CD4-positive, alpha-beta T cell (primary cell): ENCODE measurements around the gene PIP5K1C. TPM values are rescaled to one million over a fixed set of nuclear protein-coding genes. Genes with fewer than 3 reads are reported as not detected.

Experiments
- ATAC-seq: fragments of 200-7000 bp; cut with Tn5 transposase; one replicate; pipeline ENCODE4 v1.10.0; 2022; ENCODE audit warnings: mild to moderate bottlenecking; ENCODE audit not compliant: poor library complexity
- CTCF ChIA-PET: fragments of 350-600 bp; sonication (Branson Sonifier 250); formaldehyde crosslinking; loops from one replicate; lab custom pipeline; 2021; ENCODE audit warnings: antibody characterized with exemption, inconsistent platforms; lab: Charles Lee
- POLR2A ChIA-PET: fragments of 350-600 bp; sonication (Branson Sonifier 250); formaldehyde crosslinking; loops from one replicate; lab custom pipeline; 2021; ENCODE audit warnings: antibody characterized with exemption, inconsistent platforms; lab: Charles Lee
- DNase-seq, 14 experiments: peaks; one replicate each; pipeline ENCODE4 v3.0.0-alpha.2; 2013 to 2020; ENCODE audit warnings: mixed read lengths in 2 of 14
- H3K27ac ChIP-seq, 2 donors: one replicate each; pipeline versions ENCODE4 v1.5.1 to v1.7.0; 2013; ENCODE audit warnings: low read length in 2 of 2, low read depth in 1 of 2, mild to moderate bottlenecking in 1 of 2
- H3K27me3 ChIP-seq, 2 experiments: 1 replicate in 1 of 2; 2 replicates in 1 of 2; pipeline versions ENCODE4 v1.6.1 to v1.7.0; 2013; ENCODE audit warnings: low read length in 2 of 2, control low read depth in 1 of 2, mild to moderate bottlenecking in 1 of 2, moderate library complexity in 1 of 2; ENCODE audit not compliant: insufficient read depth in 2 of 2, control insufficient read depth in 1 of 2
- H3K36me3 ChIP-seq: one replicate; pipeline ENCODE4 v1.6.1; 2013; ENCODE audit warnings: low read length, control low read depth; ENCODE audit not compliant: insufficient read depth
- H3K4me1 ChIP-seq: one replicate; pipeline ENCODE4 v1.6.1; 2013; ENCODE audit warnings: low read length, control low read depth; ENCODE audit not compliant: insufficient read depth
- H3K4me3 ChIP-seq: one replicate; pipeline ENCODE4 v1.5.1; 2013; ENCODE audit warnings: mild to moderate bottlenecking, low read length, moderate library complexity
- H3K9me3 ChIP-seq, 2 experiments: 1 replicate in 1 of 2; 2 replicates in 1 of 2; pipeline versions ENCODE4 v1.6.1 to v1.7.0; 2013; ENCODE audit warnings: low read length in 2 of 2, mild to moderate bottlenecking in 2 of 2, control low read depth in 1 of 2, moderate library complexity in 1 of 2; ENCODE audit not compliant: control insufficient read depth in 1 of 2, insufficient read depth in 1 of 2
- H3K27ac Mint-ChIP-seq: one replicate; pipeline ENCODE4 v1.8.0; 2020; ENCODE audit warnings: mixed read lengths
- H3K27me3 Mint-ChIP-seq: one replicate; pipeline ENCODE4 v1.8.0; 2021; ENCODE audit warnings: mixed read lengths
- H3K36me3 Mint-ChIP-seq: one replicate; pipeline ENCODE4 v1.8.0; 2021; ENCODE audit warnings: low read depth, mixed read lengths
- H3K4me1 Mint-ChIP-seq: one replicate; pipeline ENCODE4 v1.8.0; 2021; ENCODE audit warnings: low read depth, mixed read lengths
- H3K4me3 Mint-ChIP-seq: one replicate; pipeline ENCODE4 v1.8.0; 2020; ENCODE audit warnings: mild to moderate bottlenecking, mixed read lengths
- H3K9me3 Mint-ChIP-seq: one replicate; pipeline ENCODE4 v1.8.0; 2020; ENCODE audit warnings: mixed read lengths
- CTCF ChIP-seq: fragments of 200-600 bp; IDR thresholded peaks from one replicate; pipeline ENCODE4 v1.8.0; 2022; ENCODE audit warnings: antibody characterized with exemption, mild to moderate bottlenecking
- intact Hi-C, 2 experiments: fragments of 100-400 bp; cut with DNase I in 1 of 2; cut with micrococcal nuclease in 1 of 2; formaldehyde crosslinking; loops; one replicate each; pipeline versions ENCODE4 v1.15.1 to v1.9.0; 2023 to 2025; cut with DNase I, micrococcal nuclease
- total RNA-seq, 174 experiments: library from RNA in 2 of 174; stranded (reverse) in 2 of 174; gene quantifications; one replicate each; pipeline ENCODE4 v1.2.3 and lab custom pipeline; 2021 to 2026

The PIP5K1C gene
- total RNA-seq, 2 experiments from 2014 or later = 14.7 to 15.5 TPM

DNA sequence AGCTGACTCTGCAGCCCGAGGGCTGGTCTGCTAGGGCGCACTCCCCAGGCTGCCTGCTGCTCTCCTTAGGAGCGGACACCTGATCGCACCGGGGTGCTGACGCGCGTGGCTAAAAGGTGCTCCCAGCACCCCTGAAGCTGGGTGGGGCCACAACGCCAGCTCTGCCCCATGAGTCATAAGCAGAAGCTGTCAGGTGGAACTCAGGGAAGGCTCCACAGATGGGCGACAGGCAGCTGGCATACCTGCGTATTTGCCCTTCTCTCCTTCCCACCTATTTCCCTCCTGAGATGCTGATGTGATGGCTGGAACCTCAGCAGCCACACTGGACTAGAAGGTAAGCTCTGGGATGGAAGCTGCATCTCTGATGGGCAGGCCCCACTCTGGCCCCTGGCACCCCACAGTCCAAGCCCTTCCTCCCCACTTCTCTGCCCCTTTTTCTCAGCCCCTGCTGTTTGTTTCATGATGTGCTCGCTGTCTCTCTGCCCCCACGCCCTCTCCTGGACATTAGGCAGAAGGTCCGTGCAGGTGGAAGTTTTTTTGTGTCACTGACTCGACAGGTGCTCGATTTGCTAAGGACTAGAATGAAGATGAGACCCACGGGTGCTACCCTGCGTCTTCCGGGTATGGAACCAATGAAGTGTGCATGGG is 43.4 kb downstream of the PIP5K1C start:
- DNase-seq (no peak), ATAC-seq (no peak)
- H3K4me3 ChIP-seq = no peak overlapping the region
- Mint-ChIP-seq H3K9me3 (no peaks in the 10 kb centered on the region), H3K27me3 (no peaks in the 10 kb centered on the region), H3K36me3 (peaks cover 28% of the 10 kb centered on the region), H3K4me3 (no peak overlapping the region), H3K4me1 (no peaks in the 10 kb centered on the region), H3K27ac (no peak overlapping the region)
- H3K4me1 ChIP-seq = no peaks in the 10 kb centered on the region
- ChIA-PET POLR2A (no interaction called here), CTCF (no interaction called here)
- no peaks in the 10 kb centered on the region for H3K27me3 ChIP-seq
- peaks cover 60% of the 10 kb centered on the region for H3K36me3 ChIP-seq
- H3K9me3 ChIP-seq = peaks cover 0 to 18% of the 10 kb centered on the region in 2 experiments
- no peak for TF ChIP-seq CTCF
- H3K27ac ChIP-seq = no peak overlapping the region
- intact Hi-C loops = no loop called here

GRCh38 chr19:3656073-3656746 is 44.1 kb downstream of the PIP5K1C start:
- POLR2A ChIA-PET = no interaction called here
- H3K27me3 ChIP-seq = no peaks in the 10 kb centered on the region
- H3K4me3 Mint-ChIP-seq = no peak overlapping the region
- no peaks in the 10 kb centered on the region for H3K4me1 ChIP-seq
- no peaks in the 10 kb centered on the region for H3K4me1 Mint-ChIP-seq
- no peaks in the 10 kb centered on the region for H3K9me3 Mint-ChIP-seq
- H3K27ac Mint-ChIP-seq = no peak overlapping the region
- DNase-seq (no peak), ATAC-seq (no peak)
- CTCF ChIA-PET = no interaction called here
- H3K27me3 Mint-ChIP-seq = no peaks in the 10 kb centered on the region
- H3K9me3 ChIP-seq = peaks cover 0 to 11% of the 10 kb centered on the region in 2 experiments
- H3K36me3 Mint-ChIP-seq = peaks cover 27% of the 10 kb centered on the region
- peaks cover 62% of the 10 kb centered on the region for H3K36me3 ChIP-seq
- intact Hi-C loops = no loop called here
- TF ChIP-seq CTCF = no peak
- H3K4me3 ChIP-seq = no peak overlapping the region
- no peak overlapping the region for H3K27ac ChIP-seq

DNA sequence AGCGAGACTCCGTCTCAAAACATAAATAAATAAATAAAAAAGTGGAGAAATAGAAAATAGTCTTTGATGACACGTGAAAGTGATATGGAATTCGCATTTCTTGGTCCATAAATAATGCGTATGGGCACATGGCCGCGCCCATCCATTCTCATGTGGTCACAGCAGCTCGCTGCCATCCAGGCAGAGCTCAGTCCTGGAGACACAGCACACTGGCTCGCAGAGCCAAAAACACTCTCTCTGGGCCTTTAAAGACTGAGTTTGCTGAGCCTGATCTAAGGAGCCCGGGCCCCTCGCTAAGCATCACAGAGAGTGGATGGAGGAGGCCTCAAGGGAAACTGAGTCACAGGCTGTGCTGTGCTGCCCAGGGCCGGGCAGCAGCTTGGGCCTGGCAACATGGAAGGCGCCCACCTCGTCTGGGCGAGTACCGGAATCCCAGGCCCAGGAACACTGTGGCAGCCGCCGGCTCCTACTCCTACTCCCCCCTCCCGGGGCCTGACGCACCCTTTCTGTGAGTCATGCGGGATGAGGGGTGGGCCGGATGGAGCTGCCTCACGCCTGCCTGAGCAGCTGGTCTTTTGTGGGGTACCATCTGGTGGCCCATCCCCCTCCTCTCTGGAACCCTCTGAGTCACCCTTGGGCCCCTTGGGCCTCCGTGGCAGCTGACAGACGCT is 44.7 kb downstream of the PIP5K1C start:
- Mint-ChIP-seq H3K27me3 (no peaks in the 10 kb centered on the region), H3K9me3 (no peaks in the 10 kb centered on the region), H3K4me3 (no peak overlapping the region), H3K4me1 (no peaks in the 10 kb centered on the region), H3K36me3 (peaks cover 20% of the 10 kb centered on the region), H3K27ac (no peak overlapping the region)
- H3K27me3 ChIP-seq = no peaks in the 10 kb centered on the region
- H3K4me3 ChIP-seq = no peak overlapping the region
- POLR2A ChIA-PET = no interaction called here
- ATAC-seq (no peak), DNase-seq (no peak)
- peaks cover 0 to 8% of the 10 kb centered on the region in 2 experiments for H3K9me3 ChIP-seq
- TF ChIP-seq CTCF = no peak
- CTCF ChIA-PET = no interaction called here
- no peaks in the 10 kb centered on the region for H3K4me1 ChIP-seq
- peaks cover 57% of the 10 kb centered on the region for H3K36me3 ChIP-seq
- H3K27ac ChIP-seq = no peak overlapping the region
- intact Hi-C loops = no loop called here
